ENCODE results near the gene C7orf57. TPM values are rescaled to one million over a fixed set of nuclear protein-coding genes. Genes with fewer than 3 reads are reported as not detected.
A peak's percentile ranks its signal among the peaks of the same experiment; 100 is the strongest.

Gene C7orf57
- total RNA-seq, 1 experiment from 2014 or later, result 0.90 TPM

DNA sequence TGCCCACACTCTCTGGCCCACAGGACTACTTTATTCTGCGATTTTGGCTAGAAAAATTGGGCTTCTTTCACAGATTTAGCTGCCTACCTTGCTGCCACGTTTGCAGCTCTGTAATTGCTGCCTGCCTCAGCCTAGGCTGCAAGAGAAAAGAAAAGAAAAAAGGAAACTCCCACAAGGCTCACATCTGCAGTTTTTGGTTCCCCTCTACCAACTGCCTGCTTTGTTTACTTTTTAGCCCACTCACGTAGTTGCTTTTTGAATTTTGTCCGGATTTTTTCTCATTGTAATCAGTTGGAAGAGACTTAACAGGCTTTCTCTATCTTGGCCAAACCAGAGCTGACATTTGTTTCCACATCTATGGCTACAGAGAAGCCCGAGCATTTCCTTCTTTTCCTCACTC, 30.7 kb upstream of the C7orf57 start (continued):
- TF ChIP-seq, protein P1, sequence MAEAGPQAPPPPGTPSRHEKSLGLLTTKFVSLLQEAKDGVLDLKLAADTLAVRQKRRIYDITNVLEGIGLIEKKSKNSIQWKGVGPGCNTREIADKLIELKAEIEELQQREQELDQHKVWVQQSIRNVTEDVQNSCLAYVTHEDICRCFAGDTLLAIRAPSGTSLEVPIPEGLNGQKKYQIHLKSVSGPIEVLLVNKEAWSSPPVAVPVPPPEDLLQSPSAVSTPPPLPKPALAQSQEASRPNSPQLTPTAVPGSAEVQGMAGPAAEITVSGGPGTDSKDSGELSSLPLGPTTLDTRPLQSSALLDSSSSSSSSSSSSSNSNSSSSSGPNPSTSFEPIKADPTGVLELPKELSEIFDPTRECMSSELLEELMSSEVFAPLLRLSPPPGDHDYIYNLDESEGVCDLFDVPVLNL (CRISPR knock-in tag; IDR thresholded peaks at IDR 0.05; ENCODE audit: borderline replicate concordance, low read depth), result no peak
- no peak for TF ChIP-seq FOXP4 (CRISPR knock-in tag; IDR thresholded peaks at IDR 0.05)

DNA sequence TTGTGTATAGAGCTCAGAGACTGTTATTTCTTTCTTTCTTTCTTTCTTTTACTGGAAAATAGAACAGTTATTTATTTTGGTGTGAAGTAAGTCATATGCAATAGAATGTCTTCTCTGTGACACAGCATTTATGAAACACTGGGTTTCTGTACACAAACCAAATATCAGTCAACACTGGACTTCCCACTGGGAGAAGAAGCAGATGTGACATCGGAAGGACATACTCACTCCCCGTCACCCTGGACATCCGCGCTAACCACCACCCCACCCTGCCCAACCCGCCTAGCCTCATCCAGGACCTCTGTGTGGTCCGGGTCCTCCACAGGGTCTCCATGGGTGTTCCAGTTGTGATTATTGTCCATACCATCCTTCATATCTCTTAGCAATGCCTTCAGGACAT, 28.5 kb upstream of the C7orf57 start:
- POLR2A ChIA-PET, result no interaction called here
- no peak for TF ChIP-seq ETV6 (CRISPR knock-in tag; IDR thresholded peaks at IDR 0.05)
- TF ChIP-seq ARID4B (CRISPR knock-in tag; IDR thresholded peaks at IDR 0.05; ENCODE audit: borderline replicate concordance), result no peak
- TF ChIP-seq GRHL2 (CRISPR knock-in tag; IDR thresholded peaks at IDR 0.05; ENCODE audit: insufficient replicate concordance, severe bottlenecking), result no peak
- TF ChIP-seq, protein P2, sequence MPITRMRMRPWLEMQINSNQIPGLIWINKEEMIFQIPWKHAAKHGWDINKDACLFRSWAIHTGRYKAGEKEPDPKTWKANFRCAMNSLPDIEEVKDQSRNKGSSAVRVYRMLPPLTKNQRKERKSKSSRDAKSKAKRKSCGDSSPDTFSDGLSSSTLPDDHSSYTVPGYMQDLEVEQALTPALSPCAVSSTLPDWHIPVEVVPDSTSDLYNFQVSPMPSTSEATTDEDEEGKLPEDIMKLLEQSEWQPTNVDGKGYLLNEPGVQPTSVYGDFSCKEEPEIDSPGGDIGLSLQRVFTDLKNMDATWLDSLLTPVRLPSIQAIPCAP (CRISPR knock-in tag; IDR thresholded peaks at IDR 0.05), result no peak
- TF ChIP-seq NFE2L1 (CRISPR knock-in tag; IDR thresholded peaks at IDR 0.05), result no peak
- ATAC-seq (no peak), DNase-seq (ENCODE audit: low spot score) (no peak)
- CTCF ChIA-PET, result interaction anchor here (0.9 kb wide), 1 partner anchor 96 kb away, joined by 3 read pairs; no protein-coding TSS in a partner anchor
- Mint-ChIP-seq H3K4me3 (no peak overlapping the region), H3K36me3 (no peaks in the 10 kb centered on the region), H3K27me3 (ENCODE audit: low read depth) (peaks cover 4% of the 10 kb centered on the region; the same call in 1 of the 2 replicates), H3K4me1 (peaks cover 13% of the 10 kb centered on the region), H3K27ac (no peak overlapping the region), H3K9me3 (peaks cover 10% of the 10 kb centered on the region)

- peak; percentile 60 for ATAC-seq
- Mint-ChIP-seq H3K4me3 (no peak overlapping the region), H3K9me3 (peaks cover 6% of the 10 kb centered on the region; the same call in 1 of the 2 replicates), H3K4me1 (peaks cover 13% of the 10 kb centered on the region), H3K27ac (no peak overlapping the region), H3K36me3 (no peaks in the 10 kb centered on the region), H3K27me3 (ENCODE audit: low read depth) (peaks cover 4% of the 10 kb centered on the region; the same call in 1 of the 2 replicates)
- POLR2A ChIA-PET, result no interaction called here
- no peak for DNase-seq (ENCODE audit: low spot score)
- CTCF ChIA-PET, result interaction anchor here (0.6 to 1.3 kb wide), 4 partner anchors 18 to 101 kb away, joined by 3 to 6 read pairs (median 4); partner anchors contain the start of gene UPP1
- TF ChIP-seq GRHL2 (CRISPR knock-in tag; IDR thresholded peaks at IDR 0.05; ENCODE audit: insufficient replicate concordance, severe bottlenecking) (no peak), TEAD4 (CRISPR knock-in tag; IDR thresholded peaks at IDR 0.05) (no peak), FOXP4 (CRISPR knock-in tag; IDR thresholded peaks at IDR 0.05) (no peak), ZBTB43 (CRISPR knock-in tag; IDR thresholded peaks at IDR 0.05) (no peak), IRF2 (CRISPR knock-in tag; IDR thresholded peaks at IDR 0.05; ENCODE audit: borderline replicate concordance, low read depth) (no peak), MLX (CRISPR knock-in tag; IDR thresholded peaks at IDR 0.05) (no peak), SOX15 (CRISPR knock-in tag; IDR thresholded peaks at IDR 0.05) (no peak), MXD4 (CRISPR knock-in tag; IDR thresholded peaks at IDR 0.05; ENCODE audit: borderline replicate concordance) (no peak)
- TF ChIP-seq, protein P3, sequence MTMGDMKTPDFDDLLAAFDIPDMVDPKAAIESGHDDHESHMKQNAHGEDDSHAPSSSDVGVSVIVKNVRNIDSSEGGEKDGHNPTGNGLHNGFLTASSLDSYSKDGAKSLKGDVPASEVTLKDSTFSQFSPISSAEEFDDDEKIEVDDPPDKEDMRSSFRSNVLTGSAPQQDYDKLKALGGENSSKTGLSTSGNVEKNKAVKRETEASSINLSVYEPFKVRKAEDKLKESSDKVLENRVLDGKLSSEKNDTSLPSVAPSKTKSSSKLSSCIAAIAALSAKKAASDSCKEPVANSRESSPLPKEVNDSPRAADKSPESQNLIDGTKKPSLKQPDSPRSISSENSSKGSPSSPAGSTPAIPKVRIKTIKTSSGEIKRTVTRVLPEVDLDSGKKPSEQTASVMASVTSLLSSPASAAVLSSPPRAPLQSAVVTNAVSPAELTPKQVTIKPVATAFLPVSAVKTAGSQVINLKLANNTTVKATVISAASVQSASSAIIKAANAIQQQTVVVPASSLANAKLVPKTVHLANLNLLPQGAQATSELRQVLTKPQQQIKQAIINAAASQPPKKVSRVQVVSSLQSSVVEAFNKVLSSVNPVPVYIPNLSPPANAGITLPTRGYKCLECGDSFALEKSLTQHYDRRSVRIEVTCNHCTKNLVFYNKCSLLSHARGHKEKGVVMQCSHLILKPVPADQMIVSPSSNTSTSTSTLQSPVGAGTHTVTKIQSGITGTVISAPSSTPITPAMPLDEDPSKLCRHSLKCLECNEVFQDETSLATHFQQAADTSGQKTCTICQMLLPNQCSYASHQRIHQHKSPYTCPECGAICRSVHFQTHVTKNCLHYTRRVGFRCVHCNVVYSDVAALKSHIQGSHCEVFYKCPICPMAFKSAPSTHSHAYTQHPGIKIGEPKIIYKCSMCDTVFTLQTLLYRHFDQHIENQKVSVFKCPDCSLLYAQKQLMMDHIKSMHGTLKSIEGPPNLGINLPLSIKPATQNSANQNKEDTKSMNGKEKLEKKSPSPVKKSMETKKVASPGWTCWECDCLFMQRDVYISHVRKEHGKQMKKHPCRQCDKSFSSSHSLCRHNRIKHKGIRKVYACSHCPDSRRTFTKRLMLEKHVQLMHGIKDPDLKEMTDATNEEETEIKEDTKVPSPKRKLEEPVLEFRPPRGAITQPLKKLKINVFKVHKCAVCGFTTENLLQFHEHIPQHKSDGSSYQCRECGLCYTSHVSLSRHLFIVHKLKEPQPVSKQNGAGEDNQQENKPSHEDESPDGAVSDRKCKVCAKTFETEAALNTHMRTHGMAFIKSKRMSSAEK (CRISPR knock-in tag; IDR thresholded peaks at IDR 0.05; ENCODE audit: borderline replicate concordance), result no peak
These were observed 26.1 kb upstream of the C7orf57 start for GRCh38 chr7:48009257-48009656.

Measured in WTC11 (cell line).